BE2C (cell line): Measurements from ENCODE around the gene SLC7A4.

ENCODE experiments used
- DNase-seq: peaks from one replicate; pipeline ENCODE4 v3.0.0-alpha.2; 2020
- H3K27me3 ChIP-seq: fragments of 250-450 bp; sonication (Bioruptor Pico); 2 replicates; pipeline ENCODE4 v1.5.1; 2020; ENCODE audit warnings: mild to moderate bottlenecking
- H3K36me3 ChIP-seq: fragments of 250-450 bp; sonication (Bioruptor Pico); 2 replicates; pipeline ENCODE4 v1.5.1; 2020; ENCODE audit warnings: mild to moderate bottlenecking
- H3K4me1 ChIP-seq: fragments of 250-450 bp; sonication (Bioruptor Pico); 2 replicates; pipeline ENCODE4 v1.5.1; 2020
- H3K4me3 ChIP-seq: 2 replicates; pipeline ENCODE4 v1.5.1; 2011; ENCODE audit warnings: low read depth, low read length
- H3K9me3 ChIP-seq: fragments of 250-450 bp; sonication (Bioruptor Pico); 2 replicates; pipeline ENCODE4 v1.5.1; 2020
- TF ChIP-seq, protein P1 (sequence below): IDR thresholded peaks from 2 replicates; pipeline ENCODE4 v1.5.1; 2012; ENCODE audit warnings: mild to moderate bottlenecking, low read depth, low read length

Gene SLC7A4

DNA sequence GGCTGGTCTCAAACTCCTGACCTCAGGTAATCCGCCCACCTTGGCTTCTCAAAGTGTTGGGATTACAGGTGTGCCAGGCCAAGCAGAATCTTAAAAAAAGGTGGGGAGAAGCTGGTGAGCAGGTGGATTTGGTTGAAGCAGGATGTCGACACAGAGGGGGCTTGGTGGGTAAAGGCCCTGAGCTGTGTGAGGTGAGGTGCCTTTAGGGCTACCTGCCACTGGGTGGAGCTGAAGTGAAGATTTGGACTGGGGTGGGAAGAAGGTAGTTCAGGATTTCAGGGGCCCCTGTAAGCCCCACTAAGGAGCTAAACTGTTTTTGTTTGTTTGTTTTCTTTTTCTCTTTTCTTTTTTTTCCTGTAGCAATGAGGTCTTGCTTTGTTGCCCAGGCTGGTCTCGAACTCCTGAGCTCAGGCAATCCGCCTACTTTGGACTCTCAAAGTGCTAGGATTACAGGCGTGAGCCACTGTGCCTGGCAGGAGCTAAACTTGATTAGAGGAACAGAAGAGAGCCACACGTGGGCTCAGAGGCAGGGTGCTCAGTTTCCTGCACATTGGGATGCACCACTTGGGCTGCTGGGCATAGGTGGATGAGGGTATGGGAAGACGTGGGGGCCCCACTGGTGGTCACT lies 11.4 kb downstream of the SLC7A4 start:
- TF ChIP-seq, protein P1, sequence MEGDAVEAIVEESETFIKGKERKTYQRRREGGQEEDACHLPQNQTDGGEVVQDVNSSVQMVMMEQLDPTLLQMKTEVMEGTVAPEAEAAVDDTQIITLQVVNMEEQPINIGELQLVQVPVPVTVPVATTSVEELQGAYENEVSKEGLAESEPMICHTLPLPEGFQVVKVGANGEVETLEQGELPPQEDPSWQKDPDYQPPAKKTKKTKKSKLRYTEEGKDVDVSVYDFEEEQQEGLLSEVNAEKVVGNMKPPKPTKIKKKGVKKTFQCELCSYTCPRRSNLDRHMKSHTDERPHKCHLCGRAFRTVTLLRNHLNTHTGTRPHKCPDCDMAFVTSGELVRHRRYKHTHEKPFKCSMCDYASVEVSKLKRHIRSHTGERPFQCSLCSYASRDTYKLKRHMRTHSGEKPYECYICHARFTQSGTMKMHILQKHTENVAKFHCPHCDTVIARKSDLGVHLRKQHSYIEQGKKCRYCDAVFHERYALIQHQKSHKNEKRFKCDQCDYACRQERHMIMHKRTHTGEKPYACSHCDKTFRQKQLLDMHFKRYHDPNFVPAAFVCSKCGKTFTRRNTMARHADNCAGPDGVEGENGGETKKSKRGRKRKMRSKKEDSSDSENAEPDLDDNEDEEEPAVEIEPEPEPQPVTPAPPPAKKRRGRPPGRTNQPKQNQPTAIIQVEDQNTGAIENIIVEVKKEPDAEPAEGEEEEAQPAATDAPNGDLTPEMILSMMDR = peak; percentile 57
- H3K4me3 ChIP-seq = no peak overlapping the region
- H3K27me3 ChIP-seq = no peaks in the 10 kb centered on the region
- DNase-seq = peak; percentile 40
- peaks cover 9% of the 10 kb centered on the region for H3K4me1 ChIP-seq
- H3K36me3 ChIP-seq = no peaks in the 10 kb centered on the region
- no peaks in the 10 kb centered on the region for H3K9me3 ChIP-seq

DNA sequence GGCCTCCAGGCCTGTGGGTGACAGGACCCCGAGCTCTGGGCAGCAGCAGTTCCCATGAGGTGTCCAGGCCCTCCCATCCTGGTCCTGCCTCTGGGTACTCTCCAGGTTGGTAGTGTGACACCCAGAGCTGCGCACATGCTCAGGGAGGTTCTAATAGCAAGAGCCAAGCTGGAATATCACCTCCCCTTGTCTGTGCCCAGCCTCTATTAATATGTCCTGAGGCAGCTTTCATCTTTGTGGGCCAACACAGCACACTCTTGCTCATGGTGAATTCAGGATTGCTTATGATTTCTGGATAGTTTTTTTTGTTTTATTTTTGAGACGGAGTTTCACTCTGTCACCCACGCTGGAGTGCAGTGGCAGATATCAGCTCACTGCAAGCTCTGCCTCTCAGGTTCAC lies 14.0 kb downstream of the SLC7A4 start:
- H3K4me1 ChIP-seq = peaks cover 10% of the 10 kb centered on the region
- H3K9me3 ChIP-seq = no peaks in the 10 kb centered on the region
- DNase-seq = no peak
- H3K27me3 ChIP-seq = no peaks in the 10 kb centered on the region
- no peaks in the 10 kb centered on the region for H3K36me3 ChIP-seq
- TF ChIP-seq, protein P1 = no peak
- H3K4me3 ChIP-seq = no peak overlapping the region

DNA sequence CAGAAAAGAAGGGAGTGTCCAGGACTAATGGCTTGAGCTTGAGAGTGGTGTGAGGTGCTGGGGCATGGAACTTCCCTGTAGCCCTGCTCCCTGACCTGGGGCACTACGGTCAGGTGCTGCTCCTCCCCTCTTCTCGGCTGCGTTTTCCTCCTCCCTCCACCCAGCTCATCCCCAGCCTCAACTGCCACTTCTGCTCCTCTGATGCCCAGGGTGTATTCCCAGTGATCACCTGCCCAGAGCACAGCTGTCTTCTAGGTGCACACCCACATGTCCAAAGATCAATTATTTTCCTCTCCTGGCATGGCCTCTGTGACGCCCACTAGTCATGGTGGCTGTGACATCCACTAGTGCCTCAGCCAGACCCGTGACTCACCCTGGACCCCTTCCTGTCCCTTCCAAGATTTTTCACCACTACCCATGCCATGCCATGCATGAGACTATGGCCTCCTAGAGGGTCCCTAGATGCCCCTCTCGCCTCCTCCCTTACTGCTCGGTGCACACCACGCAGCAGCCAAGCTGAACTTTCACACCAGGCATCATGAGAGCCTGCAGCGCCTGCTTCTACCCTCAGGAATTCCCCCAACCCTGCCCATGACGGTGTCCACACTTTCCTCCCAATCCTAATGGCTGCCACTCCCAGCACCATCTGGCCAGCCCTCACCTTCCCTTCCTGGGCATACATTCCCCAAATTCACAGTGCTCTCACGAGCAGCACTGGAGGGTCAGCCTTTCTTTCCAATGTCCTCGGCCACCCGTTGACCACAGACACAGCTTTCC lies 15.5 kb downstream of the SLC7A4 start:
- TF ChIP-seq, protein P1 = no peak
- peaks cover 10% of the 10 kb centered on the region for H3K4me1 ChIP-seq
- no peak overlapping the region for H3K4me3 ChIP-seq
- H3K36me3 ChIP-seq = no peaks in the 10 kb centered on the region
- H3K27me3 ChIP-seq = no peaks in the 10 kb centered on the region
- DNase-seq = no peak
- H3K9me3 ChIP-seq = no peaks in the 10 kb centered on the region

DNA sequence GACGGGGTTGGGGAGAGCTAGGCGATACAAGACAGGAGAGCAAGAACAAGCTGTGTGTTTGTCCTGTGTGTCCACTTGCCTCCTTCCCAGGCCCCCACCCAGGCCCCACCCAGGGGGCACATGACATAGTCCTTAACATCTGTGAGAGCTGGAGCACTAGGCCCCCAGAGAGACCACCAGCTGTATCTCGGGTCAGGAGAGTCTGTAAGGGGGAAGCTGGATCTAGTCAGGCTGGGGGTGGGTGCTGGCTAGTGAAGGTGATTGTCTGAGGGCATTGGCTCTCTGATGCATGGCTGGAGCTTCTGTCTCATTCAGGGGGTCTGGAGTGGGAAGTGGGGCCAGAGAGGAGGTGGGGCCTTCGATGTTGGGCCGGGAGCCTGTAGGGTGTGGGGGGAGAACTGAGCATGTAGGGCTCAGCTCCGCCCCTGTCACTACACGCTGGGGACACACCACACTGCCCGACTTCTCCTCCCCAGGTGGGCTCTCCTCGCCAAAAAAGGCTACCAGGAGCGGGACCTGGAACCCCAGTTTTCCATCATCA lies 16.8 kb downstream of the SLC7A4 start:
- DNase-seq = no peak
- no peaks in the 10 kb centered on the region for H3K27me3 ChIP-seq
- TF ChIP-seq, protein P1 = no peak
- peak overlapping the region; percentile 85 for H3K4me3 ChIP-seq
- peaks cover 10% of the 10 kb centered on the region for H3K4me1 ChIP-seq
- no peaks in the 10 kb centered on the region; the same call in 1 of the 2 replicates for H3K36me3 ChIP-seq
- no peaks in the 10 kb centered on the region for H3K9me3 ChIP-seq

DNA sequence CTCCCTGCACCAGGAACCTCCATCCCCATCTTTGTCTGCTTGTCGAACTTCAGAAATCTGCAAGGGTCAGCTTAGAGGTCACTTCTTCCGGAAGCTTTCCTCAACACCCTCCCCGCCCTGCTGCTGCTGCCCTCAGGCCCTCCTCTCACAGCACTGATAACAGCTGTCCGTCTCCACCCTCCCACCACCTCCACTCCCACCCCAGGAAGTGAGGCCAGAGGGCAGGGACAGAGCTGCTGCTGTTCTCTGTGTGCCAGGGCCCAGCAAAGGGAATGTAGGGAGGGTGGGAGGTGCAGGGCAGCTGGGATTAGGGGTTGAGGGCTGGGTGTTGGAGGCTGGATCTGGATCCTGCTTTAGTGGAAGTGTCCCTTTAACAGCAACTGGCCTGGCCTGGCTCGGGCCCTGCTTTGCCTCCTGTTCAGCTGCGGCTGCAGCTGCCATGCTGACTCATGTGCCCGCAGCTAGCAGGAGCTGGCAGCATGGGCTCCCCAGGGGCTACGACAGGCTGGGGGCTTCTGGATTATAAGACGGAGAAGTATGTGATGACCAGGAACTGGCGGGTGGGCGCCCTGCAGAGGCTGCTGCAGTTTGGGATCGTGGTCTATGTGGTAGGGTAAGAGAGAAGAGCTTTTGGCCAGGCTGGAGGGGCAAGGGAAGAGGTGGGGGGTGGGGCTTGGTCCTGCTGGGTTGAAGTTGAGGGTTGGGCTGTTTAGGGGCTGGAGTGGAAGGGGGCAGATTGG lies 17.5 kb downstream of the SLC7A4 start, which contains the start of gene P2RX6:
Gene P2RX6, plus strand, starts transcription at position 440 of the 740 bp plus-strand sequence. Its CDS starts 10 bp downstream, at position 450.
- H3K4me3 ChIP-seq = peak within 1 kb of the TSS; percentile 85
- peak; percentile 89 for DNase-seq

More for the DNA sequence above, 17.5 kb downstream of the SLC7A4 start, which contains the start of gene P2RX6:
- TF ChIP-seq, protein P1 = no peak
- Histone ChIP-seq H3K36me3 (no peaks in the 10 kb centered on the region; the same call in 1 of the 2 replicates), H3K9me3 (no peaks in the 10 kb centered on the region), H3K4me1 (peaks cover 9% of the 10 kb centered on the region), H3K27me3 (no peaks in the 10 kb centered on the region)
